SU-DHL-6 (cell line): Measurements from ENCODE around the gene YWHAG.

Source experiments
- H2AFZ ChIP-seq: fragments of 200-600 bp; sonication (generic); 2 replicates; pipeline ENCODE4 v1.6.1; 2014; ENCODE audit warnings: low read depth, mild to moderate bottlenecking, moderate library complexity, mixed read lengths, antibody characterized with exemption, low read length; ENCODE audit not compliant: severe bottlenecking
- H3F3A ChIP-seq: fragments of 200-600 bp; shearing (Covaris generic); 2 replicates; pipeline ENCODE4 v1.6.0; 2016; ENCODE audit warnings: antibody characterized with exemption, mild to moderate bottlenecking; ENCODE audit not compliant: insufficient read depth
- H3K27ac ChIP-seq: fragments of 200-600 bp; sonication (generic); 2 replicates; pipeline ENCODE4 v1.5.1; 2016; ENCODE audit warnings: low read depth, mild to moderate bottlenecking, low read length, moderate library complexity, mixed read lengths
- H3K27me3 ChIP-seq: fragments of 200-600 bp; sonication (generic), shearing (Covaris generic); 2 replicates; pipeline ENCODE4 v1.6.0; 2014; ENCODE audit warnings: mild to moderate bottlenecking, low read length
- H3K36me3 ChIP-seq: fragments of 200-600 bp; sonication (generic); 2 replicates; pipeline ENCODE4 v1.6.1; 2014; ENCODE audit warnings: mild to moderate bottlenecking, low read length, mixed read lengths
- H3K4me2 ChIP-seq: fragments of 300-600, 200-600 bp; shearing (Covaris generic), sonication (generic); 2 replicates; pipeline ENCODE4 v1.6.0; 2014; ENCODE audit warnings: low read length, low read depth, mild to moderate bottlenecking; ENCODE audit not compliant: poor library complexity, severe bottlenecking
- H3K4me3 ChIP-seq: fragments of 200-600 bp; sonication (generic); 2 replicates; pipeline ENCODE4 v1.5.1; 2014; ENCODE audit warnings: antibody characterized with exemption, low read length, mild to moderate bottlenecking, mixed read lengths; ENCODE audit not compliant: insufficient read depth, poor library complexity, severe bottlenecking
- H3K79me2 ChIP-seq: fragments of 200-600 bp; sonication (generic); 2 replicates; pipeline ENCODE4 v1.6.1; 2014; ENCODE audit warnings: mild to moderate bottlenecking, low read length, moderate library complexity; ENCODE audit not compliant: insufficient read depth
- H3K9ac ChIP-seq: fragments of 200-600 bp; sonication (generic); 2 replicates; pipeline ENCODE4 v1.7.0; 2014; ENCODE audit warnings: mild to moderate bottlenecking, low read length
- H3K9me2 ChIP-seq: fragments of 200-600 bp; sonication (generic); replicated peaks from 2 replicates; pipeline ENCODE4 v1.6.1; 2014; ENCODE audit warnings: low read length; ENCODE audit not compliant: insufficient read depth
- H3K9me3 ChIP-seq: fragments of 200-600 bp; sonication (generic); 2 replicates; pipeline ENCODE4 v1.6.1; 2014; ENCODE audit warnings: low read length, mixed read lengths; ENCODE audit not compliant: insufficient read depth
- H4K20me1 ChIP-seq: fragments of 200-600 bp; sonication (generic); 2 replicates; pipeline ENCODE4 v1.6.1; 2014; ENCODE audit warnings: low read depth, mild to moderate bottlenecking, antibody characterized with exemption, low read length, moderate library complexity, mixed read lengths
- EZH2phosphoT487 ChIP-seq: fragments of 200-600 bp; sonication (generic), shearing (Covaris generic); conservative IDR thresholded peaks from 2 replicates; pipeline ENCODE4 v1.6.1; 2018; ENCODE audit warnings: mild to moderate bottlenecking, antibody characterized with exemption, low read length, moderate library complexity, mixed read lengths
- TF ChIP-seq, protein P1 (sequence below): fragments of 200-600 bp; sonication (generic); IDR thresholded peaks from one replicate; pipeline ENCODE4 v1.5.1; 2017; ENCODE audit warnings: antibody characterized with exemption, mild to moderate bottlenecking, low read length, moderate library complexity; ENCODE audit not compliant: insufficient read depth, poor library complexity, severe bottlenecking

Gene YWHAG

GRCh38 chr7:76334320-76334967, 24.3 kb downstream of the YWHAG start:
- H3K36me3 ChIP-seq, result peaks cover 7% of the 10 kb centered on the region; the same call in 1 of the 2 replicates

GRCh38 chr7:76333511-76334101, 25.2 kb downstream of the YWHAG start:
- Histone ChIP-seq H3K27me3 (no peaks in the 10 kb centered on the region), H3K36me3 (peaks cover 14% of the 10 kb centered on the region), H2AFZ (no peak overlapping the region), H3K4me2 (no peak overlapping the region), H3F3A (no peaks in the 10 kb centered on the region), H3K9ac (no peak overlapping the region), H3K9me3 (no peaks in the 10 kb centered on the region), H3K4me3 (no peak overlapping the region), H4K20me1 (peaks cover 60% of the 10 kb centered on the region), H3K79me2 (peaks cover 99% of the 10 kb centered on the region), H3K9me2 (no peaks in the 10 kb centered on the region), H3K27ac (no peak overlapping the region)
- TF ChIP-seq EZH2phosphoT487, result no peak
- TF ChIP-seq, protein P1, sequence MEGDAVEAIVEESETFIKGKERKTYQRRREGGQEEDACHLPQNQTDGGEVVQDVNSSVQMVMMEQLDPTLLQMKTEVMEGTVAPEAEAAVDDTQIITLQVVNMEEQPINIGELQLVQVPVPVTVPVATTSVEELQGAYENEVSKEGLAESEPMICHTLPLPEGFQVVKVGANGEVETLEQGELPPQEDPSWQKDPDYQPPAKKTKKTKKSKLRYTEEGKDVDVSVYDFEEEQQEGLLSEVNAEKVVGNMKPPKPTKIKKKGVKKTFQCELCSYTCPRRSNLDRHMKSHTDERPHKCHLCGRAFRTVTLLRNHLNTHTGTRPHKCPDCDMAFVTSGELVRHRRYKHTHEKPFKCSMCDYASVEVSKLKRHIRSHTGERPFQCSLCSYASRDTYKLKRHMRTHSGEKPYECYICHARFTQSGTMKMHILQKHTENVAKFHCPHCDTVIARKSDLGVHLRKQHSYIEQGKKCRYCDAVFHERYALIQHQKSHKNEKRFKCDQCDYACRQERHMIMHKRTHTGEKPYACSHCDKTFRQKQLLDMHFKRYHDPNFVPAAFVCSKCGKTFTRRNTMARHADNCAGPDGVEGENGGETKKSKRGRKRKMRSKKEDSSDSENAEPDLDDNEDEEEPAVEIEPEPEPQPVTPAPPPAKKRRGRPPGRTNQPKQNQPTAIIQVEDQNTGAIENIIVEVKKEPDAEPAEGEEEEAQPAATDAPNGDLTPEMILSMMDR, result no peak

More at GRCh38 chr7:76334320-76334967, 24.3 kb downstream of the YWHAG start:
- no peak overlapping the region for H3K27ac ChIP-seq
- no peaks in the 10 kb centered on the region for H3K27me3 ChIP-seq
- no peaks in the 10 kb centered on the region for H3K9me2 ChIP-seq
- no peak overlapping the region for H3K9ac ChIP-seq
- no peaks in the 10 kb centered on the region for H3K9me3 ChIP-seq
- peaks cover 57% of the 10 kb centered on the region for H4K20me1 ChIP-seq
- no peak overlapping the region for H3K4me3 ChIP-seq
- TF ChIP-seq EZH2phosphoT487, result no peak
- TF ChIP-seq, protein P1, result no peak
- no peaks in the 10 kb centered on the region for H3F3A ChIP-seq
- peaks cover 99% of the 10 kb centered on the region for H3K79me2 ChIP-seq
- no peak overlapping the region for H2AFZ ChIP-seq
- H3K4me2 ChIP-seq, result no peak overlapping the region

- no peak overlapping the region for H3K27ac ChIP-seq
- H4K20me1 ChIP-seq, result peaks cover 58% of the 10 kb centered on the region
- no peak overlapping the region for H3K4me3 ChIP-seq
- TF ChIP-seq, protein P1, result no peak
- TF ChIP-seq EZH2phosphoT487, result no peak
- H3K36me3 ChIP-seq, result peaks cover 23% of the 10 kb centered on the region
- H3K9me3 ChIP-seq, result no peaks in the 10 kb centered on the region
- no peaks in the 10 kb centered on the region for H3F3A ChIP-seq
- no peak overlapping the region for H3K4me2 ChIP-seq
- peaks cover 97% of the 10 kb centered on the region for H3K79me2 ChIP-seq
- no peak overlapping the region for H3K9ac ChIP-seq
- no peak overlapping the region for H2AFZ ChIP-seq
- no peaks in the 10 kb centered on the region for H3K9me2 ChIP-seq
- H3K27me3 ChIP-seq, result no peaks in the 10 kb centered on the region
Observed at GRCh38 chr7:76332078-76332477, 26.7 kb downstream of the YWHAG start.
